OCI-LY3 (cell line): ENCODE results near the gene ZBTB22.

Experiments used
- H2AFZ ChIP-seq: fragments of 200-600, 300-600 bp; shearing (Covaris generic); 2 replicates; pipeline ENCODE4 v1.6.0; 2014; ENCODE audit warnings: antibody characterized with exemption, low read depth, low read length
- H3K27ac ChIP-seq: fragments of 200-600, 300-600 bp; sonication (generic); 2 replicates; pipeline ENCODE4 v1.5.1; 2014; ENCODE audit warnings: mild to moderate bottlenecking, low read length, moderate library complexity, mixed read lengths
- H3K27me3 ChIP-seq: fragments of 200-600, 300-600 bp; sonication (generic); 2 replicates; pipeline ENCODE4 v1.6.1; 2014; ENCODE audit warnings: low read depth, low read length, mixed read lengths
- H3K36me3 ChIP-seq: fragments of 200-600, 300-600 bp; sonication (generic); replicated peaks from 2 replicates; pipeline ENCODE3; 2014; ENCODE audit warnings: low read depth, low read length, mixed read lengths
- H3K4me1 ChIP-seq: fragments of 300-600, 200-600 bp; sonication (generic); 2 replicates; pipeline ENCODE4 v1.6.1; 2014; ENCODE audit warnings: low read length, mixed read lengths
- H3K4me2 ChIP-seq: fragments of 200-600, 300-600 bp; sonication (generic); 2 replicates; pipeline ENCODE4 v1.6.1; 2014; ENCODE audit warnings: low read length, mixed read lengths
- H3K4me3 ChIP-seq: fragments of 300-600, 200-600 bp; sonication (generic); 2 replicates; pipeline ENCODE4 v1.5.1; 2014; ENCODE audit warnings: antibody characterized with exemption, mild to moderate bottlenecking, low read length, moderate library complexity
- H3K79me2 ChIP-seq: fragments of 300-600, 200-600 bp; shearing (Covaris generic); 2 replicates; pipeline ENCODE4 v1.6.1; 2014; ENCODE audit warnings: mild to moderate bottlenecking, low read length, mixed read lengths
- H3K9ac ChIP-seq: fragments of 300-600, 200-600 bp; shearing (Covaris generic); 2 replicates; pipeline ENCODE4 v1.6.0; 2014; ENCODE audit warnings: mild to moderate bottlenecking, low read length, moderate library complexity
- H3K9me3 ChIP-seq: fragments of 200-600, 300-600 bp; shearing (Covaris generic); 2 replicates; pipeline ENCODE4 v1.6.1; 2014; ENCODE audit warnings: low read length, mixed read lengths; ENCODE audit not compliant: insufficient read depth
- H4K20me1 ChIP-seq: fragments of 200-600, 300-600 bp; sonication (generic); 2 replicates; pipeline ENCODE4 v1.6.1; 2016; ENCODE audit warnings: low read length, mixed read lengths; ENCODE audit not compliant: insufficient read depth
- EZH2phosphoT487 ChIP-seq: fragments of 200-600 bp; shearing (Covaris generic); IDR thresholded peaks from 2 replicates; pipeline ENCODE4 v1.6.1; 2018; ENCODE audit warnings: antibody characterized with exemption, mixed run types, low read depth
- TF ChIP-seq, protein P1 (sequence below): fragments of 200-600, 300-600 bp; sonication (generic); IDR thresholded peaks from 2 replicates; pipeline ENCODE4 v1.5.1; 2014; ENCODE audit warnings: antibody characterized with exemption, low read length, low read depth

Gene ZBTB22

DNA sequence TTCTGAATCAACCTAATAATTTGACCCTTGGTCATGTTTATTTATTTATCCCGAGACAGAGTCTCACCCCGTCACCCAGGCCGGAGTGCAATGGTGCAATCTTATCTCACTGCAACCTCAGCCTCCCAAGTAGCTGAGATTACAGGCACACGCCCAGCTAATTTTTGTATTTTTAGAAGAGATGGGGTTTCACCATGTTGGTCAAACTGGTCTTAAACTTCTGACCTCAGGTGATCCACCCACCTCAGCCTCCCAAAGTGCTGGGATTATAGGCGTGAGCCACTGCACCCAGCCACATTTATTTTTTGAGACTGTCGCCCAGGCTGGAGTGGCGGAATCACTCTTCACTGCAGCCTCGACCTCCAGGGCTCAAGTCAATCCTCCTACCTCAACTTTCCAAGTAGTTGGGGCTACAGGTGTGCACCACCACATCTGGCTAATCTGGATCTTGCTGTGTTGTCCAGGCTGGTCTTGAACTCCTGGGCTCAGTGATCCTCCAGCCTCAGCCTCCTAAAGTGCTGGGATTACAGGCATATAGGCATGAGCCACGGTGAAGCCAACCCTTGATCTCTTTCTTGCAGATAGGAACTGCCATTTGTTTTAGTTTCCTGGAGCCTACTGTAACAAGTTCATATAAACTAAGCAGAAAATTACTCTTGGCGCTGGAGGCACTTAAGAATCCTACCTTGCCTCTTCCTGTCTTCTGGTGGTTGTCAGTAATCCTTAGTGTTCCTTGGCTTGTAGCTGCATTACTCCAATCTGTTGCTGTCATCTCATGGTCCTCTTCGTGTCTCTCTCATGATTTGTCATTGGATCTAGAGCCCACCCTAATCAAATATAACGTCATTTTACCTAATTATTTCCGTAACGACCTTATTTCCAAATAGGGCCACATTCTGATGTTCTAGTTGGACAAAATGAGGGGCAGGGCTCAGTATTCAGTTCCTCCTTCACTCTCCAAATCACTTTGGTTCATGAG lies 43.3 kb downstream of the ZBTB22 start:
- H3K4me1 ChIP-seq = peaks cover 48% of the 10 kb centered on the region
- peak overlapping the region; percentile 97 for H3K4me3 ChIP-seq
- peaks cover 46% of the 10 kb centered on the region for H3K36me3 ChIP-seq
- H3K79me2 ChIP-seq = peaks cover 55% of the 10 kb centered on the region
- TF ChIP-seq, protein P1, sequence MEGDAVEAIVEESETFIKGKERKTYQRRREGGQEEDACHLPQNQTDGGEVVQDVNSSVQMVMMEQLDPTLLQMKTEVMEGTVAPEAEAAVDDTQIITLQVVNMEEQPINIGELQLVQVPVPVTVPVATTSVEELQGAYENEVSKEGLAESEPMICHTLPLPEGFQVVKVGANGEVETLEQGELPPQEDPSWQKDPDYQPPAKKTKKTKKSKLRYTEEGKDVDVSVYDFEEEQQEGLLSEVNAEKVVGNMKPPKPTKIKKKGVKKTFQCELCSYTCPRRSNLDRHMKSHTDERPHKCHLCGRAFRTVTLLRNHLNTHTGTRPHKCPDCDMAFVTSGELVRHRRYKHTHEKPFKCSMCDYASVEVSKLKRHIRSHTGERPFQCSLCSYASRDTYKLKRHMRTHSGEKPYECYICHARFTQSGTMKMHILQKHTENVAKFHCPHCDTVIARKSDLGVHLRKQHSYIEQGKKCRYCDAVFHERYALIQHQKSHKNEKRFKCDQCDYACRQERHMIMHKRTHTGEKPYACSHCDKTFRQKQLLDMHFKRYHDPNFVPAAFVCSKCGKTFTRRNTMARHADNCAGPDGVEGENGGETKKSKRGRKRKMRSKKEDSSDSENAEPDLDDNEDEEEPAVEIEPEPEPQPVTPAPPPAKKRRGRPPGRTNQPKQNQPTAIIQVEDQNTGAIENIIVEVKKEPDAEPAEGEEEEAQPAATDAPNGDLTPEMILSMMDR = no peak
- no peak for TF ChIP-seq EZH2phosphoT487
- peaks cover 40% of the 10 kb centered on the region for H4K20me1 ChIP-seq
- peak overlapping the region; percentile 69 for H3K27ac ChIP-seq
- H3K4me2 ChIP-seq = peak overlapping the region; percentile 89
- no peaks in the 10 kb centered on the region for H3K27me3 ChIP-seq
- peak overlapping the region; percentile 94; the same call in 1 of the 2 replicates for H3K9ac ChIP-seq
- H3K9me3 ChIP-seq = no peaks in the 10 kb centered on the region
- no peak overlapping the region for H2AFZ ChIP-seq

DNA sequence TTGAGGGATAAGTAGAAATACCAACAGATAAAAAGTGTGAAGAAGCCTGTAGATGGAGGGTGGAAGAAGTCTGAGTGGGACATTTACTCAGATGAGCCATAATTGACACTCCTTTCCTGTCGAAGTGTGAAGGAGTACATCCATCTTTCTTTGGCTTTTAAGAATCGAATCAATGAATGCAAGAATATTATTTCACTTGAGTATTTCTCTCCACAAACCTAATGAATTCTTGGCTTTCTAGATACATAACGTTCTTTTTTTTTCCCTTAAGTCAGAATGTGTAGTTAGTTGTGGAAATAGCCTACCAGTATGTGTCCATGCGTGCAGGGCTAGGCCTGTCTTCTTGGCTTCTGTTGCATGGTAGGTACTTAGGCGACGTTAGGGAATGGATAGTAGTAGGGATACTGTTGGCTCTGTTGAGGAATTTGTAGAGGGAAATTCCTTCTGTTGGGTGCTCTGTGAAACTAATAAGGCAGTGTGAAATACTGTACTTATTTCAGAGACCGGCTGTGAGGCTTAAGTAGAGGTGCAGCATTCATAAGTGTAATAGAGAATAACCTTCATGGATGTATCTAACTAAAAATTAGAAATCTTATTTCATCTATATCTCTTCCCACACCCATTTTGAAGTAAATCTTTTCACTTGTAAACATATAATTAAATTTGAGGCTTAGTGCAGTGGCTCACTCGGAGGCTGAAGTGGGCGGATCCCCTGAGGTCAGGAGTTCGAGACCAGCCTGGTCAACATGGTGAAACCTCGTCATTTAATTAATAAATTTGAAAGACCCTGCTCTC lies 44.2 kb downstream of the ZBTB22 start:
- Histone ChIP-seq H3K9me3 (no peaks in the 10 kb centered on the region), H3K27me3 (no peaks in the 10 kb centered on the region), H3K79me2 (peaks cover 55% of the 10 kb centered on the region), H4K20me1 (peaks cover 40% of the 10 kb centered on the region), H3K4me2 (peak overlapping the region; percentile 89), H2AFZ (no peak overlapping the region), H3K36me3 (peaks cover 46% of the 10 kb centered on the region), H3K4me1 (peaks cover 48% of the 10 kb centered on the region), H3K4me3 (peak overlapping the region; percentile 97), H3K9ac (peak overlapping the region; percentile 94), H3K27ac (peak overlapping the region; percentile 69)
- no peak for TF ChIP-seq EZH2phosphoT487
- TF ChIP-seq, protein P1 = no peak

DNA sequence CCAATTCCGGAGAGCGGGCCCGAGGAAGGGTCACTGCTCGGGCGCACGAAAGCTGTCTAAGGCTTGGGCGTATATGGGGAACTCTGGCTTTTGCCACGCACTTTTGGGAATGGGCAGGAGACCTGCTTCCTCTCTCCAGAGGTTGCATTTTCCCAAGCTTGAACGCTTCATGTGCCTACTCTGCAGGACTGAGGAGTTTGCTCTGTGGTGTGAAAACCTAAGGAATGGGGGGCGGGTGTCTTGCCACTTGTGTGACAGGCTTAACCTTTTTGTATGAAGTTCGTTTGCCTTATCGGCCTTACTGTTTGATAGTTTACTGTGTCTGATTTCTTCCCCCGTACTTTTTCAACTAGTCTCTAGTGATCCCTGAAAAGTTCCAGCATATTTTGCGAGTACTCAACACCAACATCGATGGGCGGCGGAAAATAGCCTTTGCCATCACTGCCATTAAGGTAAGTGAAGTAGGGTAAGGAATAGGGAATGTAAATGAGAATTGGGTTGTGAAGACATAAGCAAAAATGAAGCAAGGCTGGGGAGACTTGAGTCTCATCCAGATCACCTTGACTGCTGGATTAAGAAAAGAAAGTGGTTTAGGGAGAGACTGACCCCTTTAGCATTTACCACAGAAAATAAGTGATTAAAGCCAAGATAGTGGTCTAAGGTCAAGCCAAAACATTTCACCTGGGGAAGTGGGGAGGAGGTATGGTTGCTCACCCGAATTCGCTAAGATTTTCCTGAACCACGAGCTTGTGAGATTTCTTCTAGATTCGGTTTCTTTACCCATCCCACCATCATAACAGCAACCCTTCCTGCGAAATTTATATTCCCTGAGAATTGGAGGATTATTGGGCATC lies 45.0 kb downstream of the ZBTB22 start:
- peak overlapping the region; percentile 94 for H3K9ac ChIP-seq
- H3K79me2 ChIP-seq = peaks cover 55% of the 10 kb centered on the region
- H4K20me1 ChIP-seq = peaks cover 40% of the 10 kb centered on the region
- H3K36me3 ChIP-seq = peaks cover 46% of the 10 kb centered on the region
- peak overlapping the region; percentile 69 for H3K27ac ChIP-seq
- H3K9me3 ChIP-seq = no peaks in the 10 kb centered on the region
- peak overlapping the region; percentile 89 for H3K4me2 ChIP-seq
- no peaks in the 10 kb centered on the region for H3K27me3 ChIP-seq
- H3K4me3 ChIP-seq = peak overlapping the region; percentile 97
- H2AFZ ChIP-seq = no peak overlapping the region
- no peak for TF ChIP-seq EZH2phosphoT487
- TF ChIP-seq, protein P1 = no peak
- H3K4me1 ChIP-seq = peaks cover 43% of the 10 kb centered on the region
